Adipose tissue (tissue), 3 donors: Measurements from ENCODE around the gene MYT1. TPM values are rescaled to one million over a fixed set of nuclear protein-coding genes. Genes with fewer than 3 reads are reported as not detected.
"Not testable (repeated sequence)": the region's sequence is repeated elsewhere in the genome, so short reads cannot be mapped to it uniquely, and the experiment has no call there.

Experiments used
- H3K27ac ChIP-seq: one replicate; pipeline ENCODE4 v1.5.1; 2013; ENCODE audit warnings: low read depth, low read length
- WGBS, 3 donors: extraction: QIAGEN DNeasy Blood & Tissue Kit; methylation state at CpG; one replicate each; pipeline ENCODE4 v1.1.7; 2013; 5-methylcytosine and 5-hydroxymethylcytosine counted together
- polyA plus RNA-seq, 3 donors: library from polyadenylated mRNA; stranded (reverse); fragments of 200-250 nt; gene quantifications; one replicate each; pipeline ENCODE4 v1.2.3, GENCODE V29; 2013
- donor health status: healthy with polysubstance abuse.
- donor health status: Bipolar disorder and iron deficiency.
- donor health status: healthy.

MYT1 gene
- polyA plus RNA-seq = under 1 TPM in 1 of 3 donors, not detected in 2; 0.25 TPM

DNA sequence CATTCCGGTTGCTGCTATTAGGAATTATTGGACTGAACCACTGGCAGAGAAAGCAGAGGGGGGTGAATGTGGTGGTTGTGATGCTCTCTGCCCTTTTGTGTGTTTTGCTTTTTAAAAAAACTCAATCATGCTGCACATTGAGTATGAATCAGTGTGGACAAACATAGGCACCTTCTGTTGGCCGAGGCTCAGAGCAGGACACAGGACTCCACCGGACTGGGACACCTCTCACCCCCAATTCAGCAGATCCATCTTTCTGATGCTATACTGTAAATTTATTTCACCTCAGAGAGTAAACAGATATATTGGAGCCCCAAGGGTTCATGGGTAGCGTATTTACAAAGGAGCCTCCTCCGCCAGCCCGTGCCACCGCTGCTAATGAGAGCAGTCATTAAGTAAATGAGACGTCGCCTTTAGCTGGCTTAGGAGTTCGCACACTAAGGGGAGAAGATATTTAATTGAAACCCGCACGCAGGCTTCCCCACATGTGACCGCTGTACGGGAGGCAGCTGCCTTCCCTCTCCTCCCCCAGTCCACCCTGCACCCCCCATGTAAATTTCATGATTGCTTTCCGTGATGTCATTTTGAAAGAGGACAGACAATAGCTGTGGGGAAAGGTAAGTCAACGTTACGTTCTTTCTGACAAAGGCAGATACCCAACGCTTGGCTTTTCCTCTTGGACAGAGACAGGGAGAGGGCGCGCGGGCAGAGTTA lies at the start of gene MYT1:
MYT1 (plus strand) TSS at position 330 of the 714 bp plus-strand sequence. CDS start 34,410 bp downstream, outside the sequence.
- H3K27ac ChIP-seq = no peak within 1 kb of the TSS
- WGBS, 3 donors = 60 to 76% (median 73%) methylated on average over 21 of the region's 21 CpGs

- WGBS, 3 donors = 67 to 83% (median 76%) methylated on average over 14 of the region's 14 CpGs
- no peak overlapping the region for H3K27ac ChIP-seq
Observed at GRCh38 chr20:64115171-64115911, 48.9 kb upstream of the MYT1 start.

DNA sequence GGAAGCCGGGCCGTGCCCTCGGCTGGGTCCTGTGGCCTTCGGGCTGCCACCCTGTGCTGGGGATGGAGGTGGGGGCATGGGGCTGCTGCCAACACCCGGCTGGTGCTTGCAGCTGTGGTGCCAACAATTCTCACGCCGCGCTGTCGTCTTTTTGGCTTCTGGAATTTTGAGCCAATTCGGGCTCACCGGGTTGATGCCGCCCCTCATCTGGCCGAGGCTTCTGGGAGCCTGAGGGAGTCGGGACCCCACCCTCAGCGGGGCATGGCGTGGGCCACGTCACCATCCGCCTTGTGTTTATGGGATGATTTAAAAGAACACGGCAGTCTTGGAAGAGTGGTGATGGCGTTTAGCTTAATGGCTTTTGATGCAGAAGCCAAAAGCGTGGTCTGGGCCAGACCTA lies 48.2 kb upstream of the MYT1 start:
- no peak overlapping the region for H3K27ac ChIP-seq
- 77 to 86% (median 84%) methylated on average over 21 of the region's 21 CpGs for WGBS, 3 donors

- WGBS, 3 donors = 75 to 88% (median 88%) methylated on average over 15 to 17 of the region's 17 CpGs
- no peak overlapping the region for H3K27ac ChIP-seq
Observed at GRCh38 chr20:64116541-64117431, 47.5 kb upstream of the MYT1 start.

- 67 to 96% (median 68%) methylated on average over 4 to 6 of the region's 6 CpGs for WGBS, 3 donors
- not testable (repeated sequence) for H3K27ac ChIP-seq
Observed at GRCh38 chr20:64117432-64117777, 46.8 kb upstream of the MYT1 start.

DNA sequence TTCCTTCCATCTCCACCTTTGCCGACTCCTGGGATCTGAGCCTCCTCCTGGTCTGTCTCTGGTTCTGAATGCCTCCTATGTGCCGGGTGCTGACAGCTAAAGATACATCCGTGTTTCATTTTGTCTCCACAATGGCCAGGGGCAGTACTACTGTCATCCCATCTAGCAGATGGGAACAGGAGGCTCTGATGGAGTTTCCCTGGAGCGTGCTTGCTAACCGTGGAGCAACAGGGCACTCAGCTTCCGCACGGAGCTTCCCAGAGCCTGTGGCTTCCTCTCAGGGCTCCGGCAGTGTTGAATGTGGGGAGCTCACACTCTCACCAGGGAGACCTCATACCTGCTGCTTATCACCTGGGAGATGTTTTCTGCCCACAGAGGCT lies 45.0 kb upstream of the MYT1 start:
- WGBS, 3 donors = 78 to 88% (median 79%) methylated on average over 8 of the region's 8 CpGs

DNA sequence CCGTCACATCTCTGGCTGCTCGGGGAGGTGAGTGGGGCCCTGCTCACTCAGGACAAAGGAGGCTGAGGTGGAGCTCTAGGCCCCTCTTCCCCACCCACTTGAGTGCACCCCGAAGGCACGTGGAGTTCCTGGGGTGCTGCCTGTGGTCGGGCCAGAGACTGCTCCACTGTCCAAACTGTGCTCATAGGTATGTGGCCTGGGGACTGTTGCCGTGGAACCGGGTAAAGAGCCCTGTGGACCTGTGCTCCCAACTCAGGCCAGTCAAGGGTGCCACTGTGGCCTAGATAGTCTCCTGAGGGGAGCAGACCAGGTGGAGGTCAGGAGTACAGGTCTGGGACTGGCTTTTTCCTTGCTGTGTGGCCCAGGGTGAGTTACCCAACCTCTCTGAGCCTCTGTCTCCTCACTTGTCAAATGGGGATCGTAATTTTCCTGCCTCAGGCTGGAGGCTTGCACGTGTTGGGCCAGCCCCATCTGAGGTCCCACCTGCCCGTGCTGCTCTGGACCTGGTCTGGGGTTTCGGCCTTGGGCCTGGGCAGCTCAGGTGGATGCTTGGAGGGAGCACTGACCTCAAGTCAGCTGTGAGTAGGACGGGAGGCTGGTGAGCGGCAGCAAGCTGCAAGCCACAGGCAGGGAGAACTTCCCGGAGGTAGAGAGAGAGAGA lies 44.4 kb upstream of the MYT1 start:
- H3K27ac ChIP-seq = no peak overlapping the region
- WGBS, 3 donors = 57 to 61% (median 59%) methylated on average over 13 to 14 of the region's 14 CpGs

More for the DNA sequence above, 45.0 kb upstream of the MYT1 start:
- H3K27ac ChIP-seq = no peak overlapping the region

GRCh38 chr20:64121586-64121985 lies 42.7 kb upstream of the MYT1 start:
- H3K27ac ChIP-seq = no peak overlapping the region
- WGBS, 3 donors = 80 to 84% (median 82%) methylated on average over 12 of the region's 12 CpGs

DNA sequence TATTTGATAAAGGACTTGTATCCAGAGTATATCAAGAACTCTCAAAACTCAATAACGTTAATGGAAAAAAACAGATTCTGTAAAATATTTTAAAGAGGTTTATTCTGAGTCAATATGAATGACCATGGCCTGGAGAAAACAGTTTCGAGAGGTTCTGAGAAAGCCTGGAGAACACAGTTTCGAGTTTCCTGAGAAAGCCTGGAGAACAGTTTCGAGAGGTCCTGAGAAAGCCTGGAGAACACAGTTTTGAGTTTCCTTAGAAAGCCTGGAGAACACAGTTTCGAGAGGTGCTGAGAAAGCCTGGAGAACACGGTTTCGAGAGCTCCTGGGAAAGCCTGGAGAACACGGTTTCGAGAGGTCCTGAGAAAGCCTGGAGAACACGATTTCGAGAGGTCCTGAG lies 41.3 kb upstream of the MYT1 start:
- not testable (repeated sequence) for H3K27ac ChIP-seq
- WGBS, 3 donors = 79 to 87% (median 84%) methylated on average over 11 of the region's 11 CpGs

GRCh38 chr20:64123517-64123916 lies 40.7 kb upstream of the MYT1 start:
- H3K27ac ChIP-seq = not testable (repeated sequence)
- WGBS, 3 donors = 79 to 90% (median 83%) methylated on average over 11 of the region's 11 CpGs

- 79 to 85% (median 82%) methylated on average over 11 of the region's 11 CpGs for WGBS, 3 donors
Observed at GRCh38 chr20:64129146-64129782, 35.0 kb upstream of the MYT1 start.

DNA sequence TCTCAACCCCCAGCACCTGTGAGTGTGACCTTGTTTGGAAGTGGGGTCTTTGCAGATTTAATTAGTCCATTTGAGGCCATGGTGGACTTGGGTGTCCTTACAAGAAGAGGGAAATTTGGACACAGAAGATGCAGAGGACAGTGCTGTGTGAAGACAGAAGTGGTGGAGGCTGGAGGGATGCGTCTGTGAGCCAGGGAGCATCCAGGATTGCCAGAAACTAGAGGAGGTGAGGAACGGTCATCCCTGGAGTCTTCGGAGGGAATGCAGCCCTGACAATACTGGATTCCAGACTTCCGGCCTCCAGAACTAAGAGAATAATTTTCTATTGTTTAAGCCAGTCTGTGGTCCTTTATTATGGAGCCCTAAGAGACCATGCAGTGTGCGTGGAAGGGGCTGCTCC lies 34.0 kb upstream of the MYT1 start:
- 46 to 69% (median 49%) methylated on average over 5 of the region's 5 CpGs for WGBS, 3 donors
- no peak overlapping the region for H3K27ac ChIP-seq

More at GRCh38 chr20:64129146-64129782, 35.0 kb upstream of the MYT1 start:
- H3K27ac ChIP-seq = no peak overlapping the region

- H3K27ac ChIP-seq = no peak overlapping the region
- 78 to 89% (median 83%) methylated on average over 10 of the region's 10 CpGs for WGBS, 3 donors
Observed at GRCh38 chr20:64130876-64131275, 33.4 kb upstream of the MYT1 start.

DNA sequence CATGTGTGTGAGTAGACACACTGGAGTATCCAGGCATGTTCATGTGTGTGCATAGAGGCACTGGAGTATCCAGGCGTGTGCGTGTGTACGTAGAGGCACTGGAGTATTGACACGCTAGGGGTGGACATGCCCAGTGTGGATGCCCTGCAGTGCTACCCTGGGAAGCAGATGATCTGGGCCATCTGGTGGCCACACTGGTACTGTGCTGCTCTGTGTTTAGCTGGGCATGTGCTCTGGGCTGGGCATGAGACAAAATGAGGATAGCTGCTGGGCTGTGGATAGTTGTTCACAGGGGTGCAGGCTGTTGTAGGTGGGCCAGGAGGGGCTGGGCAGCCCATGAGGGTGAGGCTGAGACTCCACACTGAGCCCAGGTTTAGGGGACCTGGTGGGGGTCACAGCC lies 32.8 kb upstream of the MYT1 start:
- H3K27ac ChIP-seq = no peak overlapping the region
- WGBS, 3 donors = 47 to 87% (median 84%) methylated on average over 4 of the region's 4 CpGs

DNA sequence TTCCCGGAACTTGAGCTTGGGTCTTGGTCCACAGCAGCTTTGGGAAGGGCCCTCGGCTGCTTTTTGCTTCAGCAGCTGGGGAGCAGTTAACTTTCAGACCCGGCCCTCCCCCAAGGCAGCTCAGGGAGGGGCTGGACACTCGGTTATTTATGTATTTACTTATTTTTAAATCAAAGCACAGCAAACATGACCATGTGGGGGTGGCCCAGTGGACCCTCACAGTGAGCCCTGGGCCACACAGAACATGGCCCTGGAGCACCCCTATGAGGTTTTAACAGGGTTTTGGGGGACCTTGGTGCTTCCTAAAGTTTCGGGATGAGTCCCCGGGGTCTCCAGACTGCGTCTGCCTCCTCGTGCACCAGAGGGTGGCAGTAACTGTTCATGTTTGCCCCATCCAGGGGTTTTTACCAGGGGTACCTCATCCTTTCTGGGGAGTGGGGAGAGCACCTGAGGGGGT lies 30.3 kb upstream of the MYT1 start:
- H3K27ac ChIP-seq = no peak overlapping the region
- 42 to 52% (median 47%) methylated on average over 8 of the region's 8 CpGs for WGBS, 3 donors

DNA sequence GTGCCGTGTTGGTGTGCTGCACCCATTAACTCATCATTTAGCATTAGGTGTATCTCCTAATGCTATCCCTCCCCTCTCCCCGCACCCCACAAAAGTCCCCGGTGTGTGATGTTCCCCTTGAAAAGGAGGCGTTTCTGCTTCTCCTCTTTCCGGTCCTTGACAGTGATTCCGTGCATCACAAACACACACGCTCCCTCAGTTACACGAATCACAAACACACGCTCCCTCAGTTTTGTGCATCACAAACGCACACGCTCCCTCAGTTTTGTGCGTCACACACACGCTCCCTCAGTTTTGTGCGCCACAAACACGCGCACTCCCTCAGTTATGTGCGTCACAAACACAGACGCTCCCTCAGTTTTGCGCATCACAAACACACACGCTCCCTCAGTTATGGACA lies 29.5 kb upstream of the MYT1 start:
- 70 to 73% (median 72%) methylated on average over 20 of the region's 20 CpGs for WGBS, 3 donors
- H3K27ac ChIP-seq = not testable (repeated sequence)

GRCh38 chr20:64136004-64136710 lies 28.1 kb upstream of the MYT1 start:
- 77 to 86% (median 80%) methylated on average over 31 to 32 of the region's 32 CpGs for whole genome bisulfite sequencing, 3 donors
- H3K27ac ChIP-seq = no peak overlapping the region
